MG63 (cell line): Measurements from ENCODE around the gene EFTUD2. TPM values are rescaled to one million over a fixed set of nuclear protein-coding genes. Genes with fewer than 3 reads are reported as not detected.
"Not testable (repeated sequence)": the region's sequence is repeated elsewhere in the genome, so short reads cannot be mapped to it uniquely, and the experiment has no call there.

Experiments used
- DNase-seq: peaks from one replicate; pipeline ENCODE4 v3.0.0-alpha.2; 2020
- H3K27me3 ChIP-seq: fragments of 250-450 bp; sonication (Bioruptor Pico); 2 replicates; pipeline ENCODE4 v1.5.1; 2020; ENCODE audit warnings: mild to moderate bottlenecking, moderate library complexity
- H3K36me3 ChIP-seq: fragments of 250-450 bp; sonication (Bioruptor Pico); 2 replicates; pipeline ENCODE4 v1.5.1; 2020; ENCODE audit warnings: mild to moderate bottlenecking, moderate library complexity
- H3K4me3 ChIP-seq: fragments of 250-450 bp; sonication (Bioruptor Pico); 2 replicates; pipeline ENCODE4 v1.5.1; 2020; ENCODE audit warnings: mild to moderate bottlenecking, moderate library complexity
- H3K9me3 ChIP-seq: fragments of 250-450 bp; sonication (Bioruptor Pico); 2 replicates; pipeline ENCODE4 v1.5.1; 2020; ENCODE audit warnings: mild to moderate bottlenecking, moderate library complexity
- total RNA-seq: library from RNA; depleted of rRNA; stranded (reverse); fragments of >200 nt; shearing (Covaris generic); gene quantifications from 2 replicates; pipeline ENCODE4 v1.2.3, GENCODE V29; 2014; ENCODE audit warnings: low replicate concordance; rRNA removed

EFTUD2 gene
- total RNA-seq, 1 experiment from 2014 or later, result 156 TPM

GRCh38 chr17:44825236-44825635 lies 74.0 kb downstream of the EFTUD2 start:
- H3K27me3 ChIP-seq, H3K4me3 ChIP-seq, DNase-seq, H3K9me3 ChIP-seq: not testable (repeated sequence)
- H3K36me3 ChIP-seq, result peaks cover 16% of the 10 kb centered on the region

GRCh38 chr17:44820631-44821212 lies 78.5 kb downstream of the EFTUD2 start:
- peaks cover 30% of the 10 kb centered on the region for H3K36me3 ChIP-seq
- no peaks in the 10 kb centered on the region for H3K9me3 ChIP-seq
- DNase-seq, result peak; percentile 83
- peak overlapping the region; percentile 13; the same call in 1 of the 2 replicates for H3K4me3 ChIP-seq
- H3K27me3 ChIP-seq, result no peaks in the 10 kb centered on the region

GRCh38 chr17:44818508-44818907 lies 80.7 kb downstream of the EFTUD2 start:
- H3K9me3 ChIP-seq, DNase-seq, H3K27me3 ChIP-seq, H3K4me3 ChIP-seq: not testable (repeated sequence)
- peaks cover 25% of the 10 kb centered on the region for H3K36me3 ChIP-seq

GRCh38 chr17:44812263-44812662 lies 87.0 kb downstream of the EFTUD2 start:
- DNase-seq, result no peak
- no peaks in the 10 kb centered on the region for H3K9me3 ChIP-seq
- H3K27me3 ChIP-seq, result no peaks in the 10 kb centered on the region

GRCh38 chr17:44808656-44809388 lies 90.4 kb downstream of the EFTUD2 start:
- not testable (repeated sequence) for H3K4me3 ChIP-seq, H3K9me3 ChIP-seq, H3K27me3 ChIP-seq, DNase-seq
- peaks cover 23% of the 10 kb centered on the region for H3K36me3 ChIP-seq

More at GRCh38 chr17:44812263-44812662, 87.0 kb downstream of the EFTUD2 start:
- H3K4me3 ChIP-seq, result no peak overlapping the region
- H3K36me3 ChIP-seq, result peaks cover 8% of the 10 kb centered on the region; the same call in 1 of the 2 replicates

GRCh38 chr17:44808156-44808555 lies 91.1 kb downstream of the EFTUD2 start:
- peaks cover 30% of the 10 kb centered on the region for H3K36me3 ChIP-seq
- no peak overlapping the region for H3K4me3 ChIP-seq
- no peaks in the 10 kb centered on the region for H3K27me3 ChIP-seq
- no peak for DNase-seq
- H3K9me3 ChIP-seq, result no peaks in the 10 kb centered on the region

GRCh38 chr17:44807817-44808155 lies 91.5 kb downstream of the EFTUD2 start:
- Histone ChIP-seq H3K4me3 (no peak overlapping the region), H3K36me3 (peaks cover 31% of the 10 kb centered on the region), H3K27me3 (no peaks in the 10 kb centered on the region), H3K9me3 (no peaks in the 10 kb centered on the region)
- no peak for DNase-seq

GRCh38 chr17:44807093-44807816 lies 92.0 kb downstream of the EFTUD2 start:
- H3K4me3 ChIP-seq, result no peak overlapping the region
- H3K27me3 ChIP-seq, result no peaks in the 10 kb centered on the region
- peaks cover 35% of the 10 kb centered on the region for H3K36me3 ChIP-seq
- no peak for DNase-seq
- no peaks in the 10 kb centered on the region for H3K9me3 ChIP-seq

GRCh38 chr17:44804302-44805089 lies 94.7 kb downstream of the EFTUD2 start:
- Histone ChIP-seq H3K9me3 (no peaks in the 10 kb centered on the region), H3K4me3 (no peak overlapping the region), H3K27me3 (no peaks in the 10 kb centered on the region), H3K36me3 (peaks cover 59% of the 10 kb centered on the region)
- no peak for DNase-seq

GRCh38 chr17:44801880-44802279 lies 97.4 kb downstream of the EFTUD2 start:
- no peak overlapping the region for H3K4me3 ChIP-seq
- peaks cover 78% of the 10 kb centered on the region for H3K36me3 ChIP-seq
- no peaks in the 10 kb centered on the region for H3K27me3 ChIP-seq
- no peak for DNase-seq
- no peaks in the 10 kb centered on the region for H3K9me3 ChIP-seq

Other genes with a start within 250 kb of the EFTUD2 start
- 0.95 TPM in 1 of 2 replicates, not detected in the other for gene MEIOC, start 243.0 kb downstream of the EFTUD2 start, total RNA-seq
- 39.1 and 63.4 TPM in 2 replicates for gene CCDC43, start 209.7 kb downstream of the EFTUD2 start, total RNA-seq
- 7.9 and 11.1 TPM in 2 replicates for gene DBF4B, start 190.8 kb downstream of the EFTUD2 start, total RNA-seq
- 0.72 TPM in 1 of 2 replicates, not detected in the other for gene ADAM11, start 140.5 kb downstream of the EFTUD2 start, total RNA-seq
- 15.4 and 60.0 TPM in 2 replicates for gene GJC1, start 69.2 kb downstream of the EFTUD2 start, total RNA-seq
- not detected in 2 replicates for gene HIGD1B, start 51.6 kb downstream of the EFTUD2 start, total RNA-seq
- gene GFAP, start 16.1 kb upstream of the EFTUD2 start, total RNA-seq, result 5.0 TPM in 1 of 2 replicates, not detected in the other
- 10.9 and 21.6 TPM in 2 replicates for gene KIF18B, start 48.3 kb upstream of the EFTUD2 start, total RNA-seq
- 6.1 and 7.9 TPM in 2 replicates for gene C1QL1, start 68.9 kb upstream of the EFTUD2 start, total RNA-seq
- 20.7 and 24.1 TPM in 2 replicates for gene DCAKD, start 152.2 kb upstream of the EFTUD2 start, total RNA-seq
- 103 and 154 TPM in 2 replicates for gene NMT1, start 161.9 kb upstream of the EFTUD2 start, total RNA-seq
- 9.4 and 13.3 TPM in 2 replicates for gene PLCD3, start 233.1 kb upstream of the EFTUD2 start, total RNA-seq
- 2.7 and 5.0 TPM in 2 replicates for gene ACBD4, start 236.2 kb upstream of the EFTUD2 start, total RNA-seq
- gene HEXIM1, start 249.0 kb upstream of the EFTUD2 start, total RNA-seq, result 20.3 and 20.8 TPM in 2 replicates